GM18867 (cell line): ENCODE data around the gene SNX20.
A peak's percentile ranks its signal among the peaks of the same experiment; 100 is the strongest.

Source experiments
- ATAC-seq: cut with Tn5 transposase; IDR thresholded peaks from one replicate; pipeline ENCODE4 v1.9.1; 2021; ENCODE audit warnings: mild to moderate bottlenecking, moderate library complexity; ENCODE audit not compliant: unreplicated experiment

Gene SNX20

GRCh38 chr16:50683689-50684374, 2.7 kb upstream of the SNX20 start:
- peak; percentile 60 for ATAC-seq

GRCh38 chr16:50680556-50680893, 587 bp downstream of the SNX20 start:
- ATAC-seq, result no peak

DNA sequence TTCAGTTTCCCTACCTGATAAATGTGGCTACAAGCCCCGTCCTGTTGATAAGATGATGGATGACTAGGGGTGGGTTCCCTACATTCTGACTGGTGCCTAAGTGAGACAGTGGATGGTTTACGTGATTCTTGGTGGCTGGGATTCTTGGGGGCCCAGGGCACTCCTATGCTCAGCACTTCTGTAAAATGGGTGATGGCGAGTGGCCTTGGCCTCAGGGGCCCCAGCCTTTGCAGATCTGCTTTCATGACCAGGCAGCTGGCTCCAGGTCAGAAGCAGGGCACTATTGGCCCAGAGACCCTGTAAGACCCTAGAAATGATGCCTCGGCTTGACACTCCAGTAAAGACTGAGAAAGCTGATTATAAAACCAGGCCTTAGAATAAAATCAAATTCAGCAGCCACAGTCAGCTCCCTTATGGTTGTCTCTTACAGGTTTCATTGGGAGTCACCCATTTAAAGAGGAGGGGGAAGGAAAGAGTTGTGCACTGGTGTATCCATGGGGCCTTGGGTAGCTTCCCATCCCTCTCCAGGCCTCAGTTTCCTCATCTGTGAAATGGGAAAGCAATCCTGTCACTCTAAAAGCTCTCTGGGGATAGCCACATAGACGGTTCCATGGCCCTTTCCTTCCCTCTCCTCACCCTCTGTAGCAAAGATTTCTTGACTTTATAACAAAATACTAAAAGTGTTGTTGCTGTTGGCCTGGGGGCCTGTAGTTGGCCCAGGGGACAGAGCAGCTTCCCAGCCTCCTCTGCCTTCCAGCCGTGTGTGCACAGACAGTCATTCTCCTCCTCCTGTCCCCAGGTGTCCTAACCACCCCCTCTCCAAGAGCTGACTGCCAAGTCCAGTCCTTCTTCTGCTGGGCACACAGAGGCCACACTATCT, 1.2 kb downstream of the SNX20 start:
- no peak for ATAC-seq

DNA sequence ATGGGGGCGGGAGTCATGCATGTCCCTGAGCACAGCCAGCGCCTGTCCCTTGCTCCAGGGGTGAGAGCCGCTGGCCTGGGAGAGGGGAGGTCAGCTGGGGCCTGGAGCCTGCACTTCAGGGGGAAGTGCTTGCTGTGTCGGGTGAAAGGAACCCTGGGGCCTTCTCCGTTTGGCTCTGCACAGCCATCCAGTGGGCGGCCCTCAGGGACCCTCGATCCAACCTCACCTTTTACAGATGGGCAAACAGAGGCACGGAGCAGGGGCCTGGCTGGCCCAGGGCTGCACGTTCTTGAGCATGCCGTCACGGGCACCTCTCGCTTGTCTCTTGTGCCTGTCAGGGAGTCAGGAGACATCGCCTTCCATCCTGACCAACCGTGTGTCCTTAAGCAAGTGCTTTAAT, 1.8 kb downstream of the SNX20 start:
- ATAC-seq, result no peak

DNA sequence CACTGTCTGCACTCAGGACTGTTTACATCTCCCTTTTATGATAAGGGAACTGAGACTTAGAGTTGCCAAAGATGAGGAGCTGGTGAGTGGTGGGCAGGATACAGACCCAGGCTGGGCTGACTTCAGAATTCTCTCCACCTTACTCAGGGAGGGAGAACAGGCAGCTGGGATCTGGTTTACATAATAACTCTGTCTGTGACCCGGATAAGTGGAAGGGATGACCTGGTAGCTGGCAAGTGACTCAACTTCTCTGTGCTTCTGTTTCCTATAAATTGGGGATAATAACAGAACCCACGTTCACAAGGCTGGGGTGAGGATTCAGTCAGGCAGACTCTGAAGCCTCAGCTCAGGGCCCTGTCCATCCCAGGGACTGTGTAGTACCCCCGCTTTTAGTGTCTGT, 2.6 kb downstream of the SNX20 start:
- no peak for ATAC-seq

- ATAC-seq, result no peak
Measured at GRCh38 chr16:50677351-50677750, 3.8 kb downstream of the SNX20 start.

DNA sequence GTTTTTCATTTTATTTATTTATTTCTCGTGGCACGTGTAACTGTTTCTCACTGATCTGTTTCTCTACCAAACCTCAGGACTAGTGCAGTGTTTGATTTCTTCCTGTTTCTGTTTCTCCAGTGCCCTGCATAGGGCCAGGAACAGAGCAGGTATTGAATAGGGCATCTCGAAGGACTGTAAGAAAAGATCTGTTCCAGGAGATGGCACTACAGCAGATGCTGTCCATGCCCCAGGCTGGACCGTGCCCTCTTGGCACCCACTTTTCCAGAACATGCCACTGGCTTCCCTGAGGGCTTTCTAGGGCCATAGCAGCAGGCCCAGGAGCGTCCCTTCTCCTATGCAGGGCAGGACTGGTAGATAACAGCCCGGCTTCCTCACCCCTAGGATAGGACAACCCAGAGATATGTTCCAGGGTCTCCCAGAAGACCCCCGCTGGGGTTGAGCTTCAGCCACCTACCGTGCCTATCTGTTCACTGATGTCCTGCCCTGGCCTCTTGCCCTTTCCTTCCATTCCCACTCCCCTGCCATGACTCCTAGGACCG, 4.4 kb downstream of the SNX20 start:
- ATAC-seq, result no peak

- ATAC-seq, result no peak
Measured at GRCh38 chr16:50675686-50676610, 5.2 kb downstream of the SNX20 start.

- ATAC-seq, result no peak
Measured at GRCh38 chr16:50674831-50675230, 6.3 kb downstream of the SNX20 start.

GRCh38 chr16:50673496-50674275, 7.4 kb downstream of the SNX20 start:
- ATAC-seq, result no peak

- no peak for ATAC-seq
Measured at GRCh38 chr16:50671644-50672260, 9.4 kb downstream of the SNX20 start.

DNA sequence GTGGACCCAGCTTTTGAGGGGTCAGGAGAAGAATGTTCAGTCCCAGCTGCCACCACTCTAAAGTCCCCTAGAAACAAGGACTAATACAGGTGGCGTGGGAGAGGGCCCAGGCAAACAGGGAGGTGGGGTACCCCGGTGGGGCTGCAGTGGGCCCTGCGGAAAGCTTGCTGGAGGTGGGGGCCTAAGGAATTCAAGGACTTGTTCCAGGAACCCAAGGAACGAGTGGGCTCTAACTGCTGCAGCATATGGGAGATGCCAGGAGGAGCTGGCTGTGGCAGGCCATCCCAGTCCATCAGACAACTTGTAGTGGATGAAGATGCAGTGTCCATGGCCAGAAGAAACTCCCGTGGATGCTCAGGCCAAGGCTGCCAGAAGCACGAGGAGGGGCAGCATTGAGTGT, 10.6 kb downstream of the SNX20 start:
- no peak for ATAC-seq

DNA sequence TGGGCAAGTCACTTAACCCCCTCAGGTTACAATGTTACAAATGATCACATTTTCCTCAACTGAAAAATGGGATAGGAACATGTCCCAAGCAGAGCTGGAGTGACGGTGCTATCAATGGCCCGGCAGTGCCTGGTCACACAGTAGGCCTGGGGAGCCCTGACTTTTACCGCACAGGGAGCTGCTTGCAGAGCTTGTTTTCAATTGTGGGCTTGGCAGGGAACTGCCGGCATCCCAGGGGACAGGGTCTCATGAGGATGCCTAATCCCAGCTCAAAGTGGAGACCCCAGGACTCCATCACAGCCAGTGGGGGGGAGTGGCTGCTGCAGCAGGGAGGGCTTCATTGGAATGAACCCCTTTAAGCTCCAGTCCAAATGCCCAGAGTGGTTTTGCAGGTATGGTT, 11.4 kb downstream of the SNX20 start:
- no peak for ATAC-seq

GRCh38 chr16:50668368-50669008, 12.6 kb downstream of the SNX20 start:
- no peak for ATAC-seq

- ATAC-seq, result no peak
Measured at GRCh38 chr16:50667497-50668367, 13.4 kb downstream of the SNX20 start.

GRCh38 chr16:50666658-50667496, 14.2 kb downstream of the SNX20 start:
- ATAC-seq, result peak; percentile 84

DNA sequence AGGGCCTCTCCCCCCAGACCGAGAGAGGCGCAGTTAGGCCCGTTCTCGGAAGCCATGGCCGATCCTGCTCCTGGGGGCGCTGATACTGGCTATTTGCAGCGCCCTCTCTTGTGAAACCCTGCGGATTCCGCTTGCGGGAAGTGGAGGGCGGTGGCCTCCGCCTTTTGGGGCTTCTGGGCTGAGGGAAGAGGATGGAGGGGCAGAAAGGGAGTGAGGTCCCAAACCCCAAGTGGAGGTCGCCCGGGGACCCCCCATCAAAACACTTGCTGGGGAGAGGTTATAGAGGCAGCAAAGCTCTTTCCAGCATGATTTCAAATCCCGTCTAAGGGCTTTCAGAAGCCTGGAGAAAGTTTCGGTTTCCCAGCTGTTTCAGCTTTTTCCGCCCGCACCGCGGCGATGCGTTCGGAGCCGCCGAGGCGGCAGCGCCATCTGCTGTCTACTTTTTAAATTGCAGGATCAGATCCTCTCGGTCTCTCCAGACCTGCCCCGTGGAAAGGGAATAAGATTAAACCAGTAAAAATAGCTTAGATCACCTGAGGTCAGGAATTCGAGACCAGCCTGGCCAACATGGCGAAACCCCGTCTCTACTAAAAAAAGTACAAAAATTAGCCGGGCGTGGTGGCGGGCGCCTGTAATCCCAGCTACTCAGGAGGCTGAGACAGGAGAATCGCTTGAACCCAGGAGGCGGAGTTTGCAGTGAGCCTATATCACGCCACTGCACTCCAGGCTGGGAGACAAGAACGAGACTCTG, 15.8 kb downstream of the SNX20 start:
- peak; percentile 41 for ATAC-seq
